ENCODE data around the gene MTOR. TPM values are rescaled to one million over a fixed set of nuclear protein-coding genes. Genes with fewer than 3 reads are reported as not detected.
"Not testable (repeated sequence)": the region's sequence is repeated elsewhere in the genome, so short reads cannot be mapped to it uniquely, and the experiment has no call there.

MTOR gene
- total RNA-seq, 1 donor from 2014 or later = 33.2 TPM

DNA sequence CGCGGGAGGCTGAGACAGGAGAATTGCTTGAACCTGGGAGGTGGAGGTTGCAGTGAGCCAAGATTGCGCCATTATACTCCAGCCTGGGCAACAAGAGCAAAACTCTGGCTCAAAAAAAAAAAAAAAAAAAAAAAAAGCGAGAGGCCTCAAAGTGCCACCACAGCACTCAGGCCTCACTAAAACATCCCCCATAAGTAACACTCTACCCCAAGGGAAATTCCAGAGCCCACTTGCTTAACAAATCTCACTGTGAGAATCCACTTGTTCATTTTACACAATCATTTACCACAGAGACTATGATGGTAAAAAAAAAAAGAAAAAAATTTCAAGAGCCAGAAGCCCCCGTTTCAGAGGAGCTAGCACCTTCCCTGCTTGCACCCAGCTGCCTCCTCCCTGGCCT, 136.4 kb downstream of the MTOR start:
- no peak for DNase-seq (ENCODE audit: low spot score)

DNA sequence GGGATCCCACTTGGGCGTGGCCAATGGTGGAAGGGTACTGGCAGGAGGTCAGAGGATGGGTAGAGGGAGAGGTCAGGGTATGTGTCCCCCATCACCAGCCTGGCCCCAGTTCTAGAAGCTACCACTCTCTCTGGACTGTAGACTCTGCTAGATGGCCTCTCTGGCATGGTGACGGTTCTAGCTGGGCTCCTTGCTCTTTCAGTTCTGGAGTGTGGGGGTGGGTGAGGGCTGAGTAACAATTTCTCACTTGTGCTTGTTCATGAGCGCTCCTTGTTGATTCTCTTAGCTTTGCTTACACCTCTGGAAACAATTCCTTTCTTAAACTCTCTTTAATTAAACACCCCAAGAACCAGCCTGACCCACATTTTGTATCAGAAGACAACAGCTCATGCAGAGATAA, 137.4 kb downstream of the MTOR start:
- ATAC-seq (no peak), DNase-seq (ENCODE audit: low spot score) (no peak)

More for the DNA sequence above, 136.4 kb downstream of the MTOR start:
- no peak for ATAC-seq

GRCh38 chr1:11116318-11116717, 146.0 kb downstream of the MTOR start:
- DNase-seq (ENCODE audit: low spot score) (no peak), ATAC-seq (no peak)

GRCh38 chr1:11114966-11115365, 147.4 kb downstream of the MTOR start:
- ATAC-seq (no peak), DNase-seq (ENCODE audit: low spot score) (no peak)

- DNase-seq (ENCODE audit: low spot score) = no peak
- no peak for ATAC-seq
Observed at GRCh38 chr1:11109047-11109760, 153.1 kb downstream of the MTOR start.

DNA sequence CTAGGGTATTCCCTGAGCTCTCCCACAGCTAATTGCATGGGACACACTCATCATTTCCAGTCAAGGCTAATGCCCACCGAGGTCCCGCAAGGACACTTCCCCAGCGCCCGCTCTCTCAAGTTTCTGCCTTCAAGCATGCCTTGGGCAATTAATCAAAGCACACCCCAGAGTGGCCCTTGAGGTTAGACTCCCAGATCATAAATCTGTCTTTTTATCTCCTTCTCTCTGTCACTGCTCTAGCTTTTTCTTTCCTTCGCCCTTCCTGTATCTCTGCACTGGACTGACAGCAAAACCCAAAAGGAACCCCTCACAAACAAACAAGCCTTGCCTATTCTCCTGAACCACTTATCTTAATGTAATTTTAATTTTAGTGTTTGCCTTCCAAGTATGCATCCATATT, 154.8 kb downstream of the MTOR start:
- ATAC-seq (no peak), DNase-seq (ENCODE audit: low spot score) (peak; percentile 10)

GRCh38 chr1:11105586-11105985, 156.8 kb downstream of the MTOR start:
- DNase-seq (ENCODE audit: low spot score) (no peak), ATAC-seq (no peak)

GRCh38 chr1:11101347-11101746, 161.0 kb downstream of the MTOR start:
- ATAC-seq = no peak
- DNase-seq (ENCODE audit: low spot score) = no peak

DNA sequence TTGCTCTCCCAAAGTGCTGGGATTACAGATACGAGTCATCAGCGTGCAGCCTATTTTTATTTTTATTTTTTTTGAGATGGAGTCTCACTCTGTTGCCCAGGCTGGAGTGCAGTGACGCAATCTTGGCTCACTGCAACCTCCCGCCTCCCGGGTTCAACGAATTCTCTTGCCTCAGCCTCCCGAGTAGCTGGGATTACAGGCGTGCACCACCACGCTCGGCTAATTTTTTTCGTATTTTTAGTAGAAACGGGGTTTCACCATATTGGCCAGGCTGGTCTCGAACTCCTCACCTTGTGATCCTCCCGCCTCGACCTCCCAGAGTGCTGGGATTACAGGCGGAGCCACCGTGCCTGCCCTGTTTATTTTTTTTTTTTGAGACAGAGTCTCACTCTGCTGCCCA, 161.5 kb downstream of the MTOR start:
- not testable (repeated sequence) for DNase-seq (ENCODE audit: low spot score)

DNA sequence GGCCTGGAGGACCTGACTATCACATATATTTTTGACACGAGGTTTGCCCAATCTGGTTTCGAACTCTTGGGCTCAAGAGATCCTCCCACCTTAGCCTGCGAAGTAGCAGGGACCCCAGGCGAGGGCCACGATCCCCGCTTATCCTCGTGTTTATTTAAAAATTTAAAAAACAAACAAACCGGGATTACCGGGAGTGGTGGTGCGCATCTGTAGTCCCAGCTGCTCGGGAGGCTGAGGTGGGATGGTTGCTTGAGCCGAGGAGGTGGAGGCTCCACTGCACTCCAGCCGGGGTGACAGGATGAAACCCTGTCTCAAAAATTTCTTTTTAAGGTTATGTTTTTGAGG, 162.2 kb downstream of the MTOR start:
- no peak for ATAC-seq
- no peak for DNase-seq (ENCODE audit: low spot score)

More for the DNA sequence above, 161.5 kb downstream of the MTOR start:
- ATAC-seq = not testable (repeated sequence)

DNA sequence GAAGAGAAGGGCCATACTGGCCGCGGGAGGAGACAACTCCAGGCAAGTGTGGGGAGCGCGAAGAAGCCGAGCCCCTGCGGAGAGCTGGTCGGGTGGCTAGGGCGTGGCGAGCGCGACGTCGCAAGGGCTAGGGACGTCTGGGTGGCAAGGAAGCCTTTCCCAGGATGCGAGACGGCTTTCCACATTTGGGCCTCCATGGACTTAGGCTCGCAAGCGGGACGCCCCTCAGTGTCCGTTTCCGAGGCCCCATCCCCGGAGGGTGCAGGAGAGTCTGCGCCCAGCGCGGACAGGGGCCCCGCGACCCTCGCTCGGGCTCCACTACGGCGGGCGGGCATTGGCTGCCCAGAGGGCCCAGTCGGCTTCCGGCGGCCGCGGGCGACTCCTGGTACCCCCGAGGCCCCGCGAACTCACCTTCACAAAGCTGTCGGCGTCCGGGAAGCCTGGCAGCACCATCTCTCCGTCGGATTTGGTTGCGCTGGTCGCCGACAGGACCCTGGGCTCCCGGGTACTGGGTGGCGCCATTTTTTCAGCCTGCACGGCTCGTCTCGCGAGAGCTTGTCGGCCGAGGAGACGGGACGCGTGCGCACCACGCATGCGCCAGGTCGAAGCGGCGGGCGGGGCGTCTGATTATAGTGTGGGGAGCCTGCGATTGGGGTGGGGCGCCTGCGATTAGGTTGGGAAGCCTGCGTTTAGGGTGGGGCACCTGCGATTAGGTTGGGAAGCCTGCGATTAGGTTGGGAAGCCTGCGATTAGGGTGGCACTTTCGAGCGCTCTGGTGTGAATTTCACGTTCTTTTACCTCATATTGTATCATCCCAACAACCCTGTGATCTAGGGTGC, 162.8 kb downstream of the MTOR start, which contains the start of gene EXOSC10:
EXOSC10 (minus strand) TSS at position 560 of the 839 bp plus-strand sequence; CDS start at position 522, 38 bp downstream.
- DNase-seq (ENCODE audit: low spot score) = peak; percentile 95
- ATAC-seq = peak; percentile 97

GRCh38 chr1:11098931-11099309, 163.4 kb downstream of the MTOR start:
- DNase-seq (ENCODE audit: low spot score) (no peak), ATAC-seq (no peak)

DNA sequence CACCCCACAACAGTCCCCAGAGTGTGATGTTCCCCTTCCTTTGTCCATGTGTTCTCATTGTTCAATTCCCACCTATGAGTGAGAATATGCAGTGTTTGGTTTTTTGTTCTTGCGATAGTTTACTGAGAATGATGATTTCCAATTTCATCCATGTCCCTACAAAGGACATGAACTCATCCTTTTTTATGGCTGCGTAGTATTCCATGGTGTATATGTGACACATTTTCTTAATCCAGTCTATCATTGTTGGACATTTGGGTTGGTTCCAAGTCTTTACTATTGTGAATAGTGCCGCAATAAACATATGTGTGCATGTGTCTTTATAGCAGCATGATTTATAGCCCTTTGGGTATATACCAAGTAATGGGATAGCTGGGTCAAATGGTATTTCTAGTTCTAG, 178.6 kb downstream of the MTOR start:
- not testable (repeated sequence) for ATAC-seq; DNase-seq (ENCODE audit: low spot score)

GRCh38 chr1:11080931-11081330, 181.4 kb downstream of the MTOR start:
- DNase-seq (ENCODE audit: low spot score) (no peak), ATAC-seq (no peak)

- no peak for ATAC-seq
- no peak for DNase-seq (ENCODE audit: low spot score)
Observed at GRCh38 chr1:11078631-11079030, 183.7 kb downstream of the MTOR start.

DNA sequence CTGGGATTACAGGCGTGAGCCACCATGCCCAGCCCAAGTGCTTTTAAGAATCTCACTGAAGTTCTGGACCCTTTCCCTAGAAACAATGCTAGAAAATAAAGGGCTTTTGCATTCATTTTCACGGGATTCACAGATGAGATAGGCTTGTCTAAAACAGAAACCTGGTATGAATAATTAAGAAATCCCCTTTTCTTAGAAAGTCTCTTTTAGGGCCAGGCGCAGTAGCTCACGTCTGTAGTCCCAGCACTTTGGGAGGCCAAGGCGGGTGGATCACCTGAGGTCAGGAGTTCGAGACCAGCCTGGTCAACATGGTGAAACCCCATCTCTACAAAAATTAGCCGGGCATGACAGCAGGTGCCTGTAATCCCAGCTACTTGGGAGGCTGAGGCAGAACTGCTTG, 189.0 kb downstream of the MTOR start:
- DNase-seq (ENCODE audit: low spot score); ATAC-seq: not testable (repeated sequence)

- DNase-seq (ENCODE audit: low spot score) = no peak
- no peak for ATAC-seq
Observed at GRCh38 chr1:11072216-11072917, 190.0 kb downstream of the MTOR start.

- ATAC-seq (no peak), DNase-seq (ENCODE audit: low spot score) (no peak)
Observed at GRCh38 chr1:11071463-11072215, 190.7 kb downstream of the MTOR start.

GRCh38 chr1:11070876-11071275, 191.5 kb downstream of the MTOR start:
- DNase-seq (ENCODE audit: low spot score) = no peak

DNA sequence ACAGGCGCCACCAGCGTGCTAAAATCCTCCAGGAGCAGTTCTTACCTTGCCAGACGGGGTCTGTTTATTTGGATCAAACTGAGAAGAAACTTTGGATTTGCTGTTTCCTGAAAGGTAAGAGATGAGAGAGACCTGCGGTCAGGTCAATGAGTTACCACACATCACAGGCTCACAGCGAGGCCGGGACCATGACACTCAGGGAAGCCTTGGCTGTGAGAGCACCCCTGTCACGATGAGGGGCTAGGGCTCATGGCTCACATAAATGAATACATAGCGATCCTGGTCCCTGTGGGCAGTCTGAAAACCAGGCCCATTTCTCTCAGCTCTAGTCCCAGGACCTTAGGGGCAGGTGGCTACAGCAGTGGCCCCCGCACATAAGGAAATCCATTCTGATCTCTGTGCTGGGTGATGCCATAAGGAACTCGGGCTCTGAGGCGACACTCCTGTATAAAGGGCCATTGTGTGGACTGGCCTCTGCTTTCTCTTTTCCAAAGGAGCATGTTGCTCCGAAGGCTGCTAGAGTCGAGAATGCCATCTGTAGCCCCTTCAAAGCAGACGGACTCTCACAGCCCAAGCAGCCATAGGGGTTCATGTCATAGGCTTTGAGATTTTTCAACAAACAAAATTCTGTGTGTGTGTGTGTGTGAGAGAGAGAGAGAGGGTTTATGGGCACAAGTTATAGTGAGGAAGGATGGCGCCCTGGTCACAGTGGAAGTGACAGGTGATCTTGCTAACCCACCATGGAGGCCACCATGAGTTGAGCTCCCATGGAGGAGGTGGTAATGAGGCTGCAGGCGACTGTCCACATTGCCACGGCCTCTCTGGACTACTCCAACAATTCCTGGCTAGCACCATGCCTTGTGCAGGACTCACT, 193.5 kb downstream of the MTOR start:
- DNase-seq (ENCODE audit: low spot score) = no peak
- ATAC-seq = no peak

More at GRCh38 chr1:11070876-11071275, 191.5 kb downstream of the MTOR start:
- ATAC-seq = no peak
